Natural killer cell (primary cell): ENCODE data around the gene CYTL1. TPM values are rescaled to one million over a fixed set of nuclear protein-coding genes. Genes with fewer than 3 reads are reported as not detected.

ENCODE experiments used
- ATAC-seq, 3 donors: fragments of 150-1000 bp in 2 of 3; fragments of 200-7000 bp in 1 of 3; cut with Tn5 transposase; 1 replicate in 1 of 3; 2 replicates in 2 of 3; pipeline ENCODE4 v1.10.0; 2021; ENCODE audit warnings: mild to moderate bottlenecking in 2 of 3, moderate library complexity in 2 of 3
- DNase-seq, 2 donors: peaks; one replicate each; pipeline versions ENCODE4 v3.0.0 to v3.0.0-alpha.2; 2013 to 2021; ENCODE audit warnings: mixed read lengths in 1 of 2
- H3K27ac ChIP-seq: one replicate; pipeline ENCODE4 v1.5.1; 2013; ENCODE audit warnings: mild to moderate bottlenecking, low read length
- H3K27me3 ChIP-seq: one replicate; pipeline ENCODE4 v1.6.1; 2013; ENCODE audit warnings: low read length; ENCODE audit not compliant: control insufficient read depth, insufficient read depth
- H3K36me3 ChIP-seq: one replicate; pipeline ENCODE4 v1.6.1; 2013; ENCODE audit warnings: low read length; ENCODE audit not compliant: control insufficient read depth, insufficient read depth
- H3K4me1 ChIP-seq: one replicate; pipeline ENCODE4 v1.6.1; 2013; ENCODE audit warnings: low read length; ENCODE audit not compliant: control insufficient read depth, insufficient read depth
- H3K4me3 ChIP-seq: one replicate; pipeline ENCODE4 v1.5.1; 2013; ENCODE audit warnings: low read length
- H3K9me3 ChIP-seq: one replicate; pipeline ENCODE4 v1.6.1; 2013; ENCODE audit warnings: low read length; ENCODE audit not compliant: control insufficient read depth, insufficient read depth
- H3K27ac Mint-ChIP-seq, 2 donors: one replicate each; pipeline ENCODE4 v1.8.0; 2022; ENCODE audit warnings: mild to moderate bottlenecking in 2 of 2, mixed read lengths in 2 of 2, moderate library complexity in 1 of 2
- H3K27me3 Mint-ChIP-seq, 2 donors: one replicate each; pipeline ENCODE4 v1.8.0; 2022; ENCODE audit warnings: low read depth in 2 of 2, mixed read lengths in 2 of 2
- H3K36me3 Mint-ChIP-seq: one replicate; pipeline ENCODE4 v1.8.0; 2022; ENCODE audit warnings: mixed read lengths
- H3K4me1 Mint-ChIP-seq, 2 donors: one replicate each; pipeline ENCODE4 v1.8.0; 2022; ENCODE audit warnings: mixed read lengths in 2 of 2
- H3K4me3 Mint-ChIP-seq: one replicate; pipeline ENCODE4 v1.8.0; 2022; ENCODE audit warnings: mild to moderate bottlenecking, moderate library complexity, mixed read lengths
- H3K9me3 Mint-ChIP-seq, 2 donors: one replicate each; pipeline ENCODE4 v1.8.0; 2022; ENCODE audit warnings: mixed read lengths in 2 of 2
- CTCF ChIP-seq: fragments of 200-600 bp; IDR thresholded peaks from one replicate; pipeline ENCODE4 v1.8.0; 2022; ENCODE audit warnings: antibody characterized with exemption
- WGBS: methylation state at CpG from one replicate; pipeline ENCODE4 v1.1.7; 2013; ENCODE audit warnings: missing lambda C conversion rate; ENCODE audit not compliant: insufficient coverage; 5-methylcytosine and 5-hydroxymethylcytosine counted together
- intact Hi-C: fragments of 100-400 bp; cut with micrococcal nuclease; formaldehyde crosslinking; loops from one replicate; pipeline ENCODE4 v1.14.2; 2022
- total RNA-seq, 4 donors: library from RNA; stranded (reverse); fragments of 120-200 nt in 1 of 4; gene quantifications; one replicate each; pipeline versions ENCODE4 v1.2.3 to v1.2.4, GENCODE V29; 2013 to 2022

CYTL1 gene
- total RNA-seq, 3 donors from 2014 or later (not counting 1 experiment from before 2014, with no cell fraction given), result 1.00 to 4.4 (median 1.9) TPM

DNA sequence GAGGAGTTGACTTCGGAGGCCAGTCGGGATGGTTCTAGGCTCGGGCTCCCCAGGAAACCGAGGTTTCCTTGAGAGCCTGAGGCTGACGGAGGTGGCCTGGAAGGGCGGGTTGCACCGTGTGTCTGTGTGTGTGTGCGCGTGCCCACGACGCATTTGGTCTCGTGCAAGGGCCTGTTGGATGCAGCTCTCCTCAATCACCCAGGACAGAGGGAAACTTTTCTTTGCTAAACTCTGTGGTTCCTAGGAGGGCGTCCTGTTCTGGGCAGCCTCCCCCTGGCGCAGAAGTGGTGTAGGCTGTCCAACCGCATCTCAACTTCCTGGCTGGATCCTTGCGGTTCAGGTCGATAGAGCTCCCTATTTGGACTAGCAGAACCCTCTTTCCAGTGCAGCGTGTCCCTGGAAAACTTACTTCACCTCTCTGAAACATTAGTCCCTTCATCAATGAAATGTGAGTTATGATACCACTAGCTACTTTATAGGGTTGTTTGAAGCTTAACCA lies 33.0 kb upstream of the CYTL1 start:
- Histone ChIP-seq H3K4me1 (peaks cover 19% of the 10 kb centered on the region), H3K27me3 (no peaks in the 10 kb centered on the region), H3K4me3 (no peak overlapping the region), H3K9me3 (no peaks in the 10 kb centered on the region), H3K36me3 (no peaks in the 10 kb centered on the region), H3K27ac (no peak overlapping the region)
- peaks cover 11 to 21% of the 10 kb centered on the region in 2 donors for H3K4me1 Mint-ChIP-seq
- DNase-seq (no peak), ATAC-seq (peak in 1 of 3 donors; percentile 6)
- H3K27me3 Mint-ChIP-seq, result peaks cover 30 to 36% of the 10 kb centered on the region in 2 donors
- TF ChIP-seq CTCF, result no peak
- no peaks in the 10 kb centered on the region for H3K9me3 Mint-ChIP-seq
- intact Hi-C loops, result no loop called here
- WGBS, result 14% methylated on average over 18 of the region's 18 CpGs
- H3K27ac Mint-ChIP-seq, result no peak overlapping the region
- no peaks in the 10 kb centered on the region for H3K36me3 Mint-ChIP-seq
- H3K4me3 Mint-ChIP-seq, result peak overlapping the region; percentile 87

DNA sequence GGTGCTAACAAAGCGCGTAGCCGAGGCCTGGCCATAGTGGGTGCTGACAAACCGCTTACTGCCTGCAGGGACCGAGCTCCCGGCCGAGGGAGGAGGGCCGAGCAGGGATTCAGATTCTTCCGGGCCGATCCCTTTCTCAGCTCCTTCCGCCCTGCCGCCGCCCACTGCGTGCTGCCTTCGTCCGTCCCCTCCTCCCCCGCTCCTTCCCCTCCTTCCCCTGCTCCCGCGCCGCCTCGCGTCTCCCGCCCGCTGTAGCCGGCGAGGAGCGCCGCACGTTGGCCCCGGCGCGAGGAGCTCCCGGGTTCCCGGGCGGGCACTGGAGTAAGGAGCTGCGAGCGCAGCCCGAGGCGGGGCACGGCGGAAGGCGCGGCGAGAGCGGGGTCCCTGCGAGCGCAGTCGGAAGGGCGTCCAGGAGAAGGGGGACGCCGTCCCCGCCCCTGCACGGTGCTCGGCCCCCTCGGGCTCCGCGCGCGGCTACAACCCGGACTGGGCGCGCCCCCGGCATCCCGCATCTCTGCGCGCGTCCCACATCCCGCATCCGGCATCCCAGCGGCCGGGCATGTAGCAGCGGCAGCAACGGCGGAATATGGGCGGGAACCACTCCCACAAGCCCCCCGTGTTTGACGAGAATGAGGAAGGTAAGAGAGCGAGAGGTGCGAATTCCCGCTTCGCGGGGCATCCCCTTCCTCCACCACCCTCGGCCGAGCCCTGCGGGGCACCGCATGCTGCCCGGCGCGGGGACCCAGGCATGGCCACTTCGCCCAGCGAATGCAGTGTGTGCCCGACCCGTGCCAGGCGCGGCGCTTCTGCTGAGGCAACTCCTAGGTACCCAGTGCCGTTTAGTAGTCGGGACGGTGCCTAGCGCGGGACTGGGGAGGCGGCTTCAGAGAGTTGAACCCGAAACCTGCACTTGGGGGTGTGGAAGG lies 32.3 kb upstream of the CYTL1 start, which contains the start of gene STK32B:
TSS of gene STK32B (plus strand) at position 203 of the 926 bp plus-strand sequence.
- no peak for TF ChIP-seq CTCF
- H3K27me3 ChIP-seq, result no peaks in the 10 kb centered on the region

GRCh38 chr4:5050520-5051277 lies 31.4 kb upstream of the CYTL1 start:
- H3K9me3 ChIP-seq, result no peaks in the 10 kb centered on the region
- peak overlapping the region; percentile 20 for H3K4me3 ChIP-seq
- no peaks in the 10 kb centered on the region for H3K36me3 ChIP-seq
- WGBS, result 4% methylated on average over 36 of the region's 36 CpGs
- H3K9me3 Mint-ChIP-seq, result no peaks in the 10 kb centered on the region
- no peak overlapping the region for H3K27ac ChIP-seq
- H3K27me3 Mint-ChIP-seq, result peaks cover 25 to 35% of the 10 kb centered on the region in 2 donors
- H3K4me1 ChIP-seq, result peaks cover 19% of the 10 kb centered on the region
- ATAC-seq (peak in 1 of 3 donors; percentile 49), DNase-seq (peak in 1 of 2 donors; percentile 38)
- no peak for TF ChIP-seq CTCF
- peak overlapping the region; percentile 87 for H3K4me3 Mint-ChIP-seq
- intact Hi-C loops, result no loop called here
- no peaks in the 10 kb centered on the region for H3K27me3 ChIP-seq
- peaks cover 14 to 23% of the 10 kb centered on the region in 2 donors for H3K4me1 Mint-ChIP-seq
- no peaks in the 10 kb centered on the region for H3K36me3 Mint-ChIP-seq
- peak overlapping the region in 1 of 2 donors; percentile 53 for H3K27ac Mint-ChIP-seq

More for the DNA sequence above, 32.3 kb upstream of the CYTL1 start, which contains the start of gene STK32B:
- Mint-ChIP-seq H3K4me1 (peaks cover 11 to 21% of the 10 kb centered on the region in 2 donors), H3K4me3 (peak within 1 kb of the TSS; percentile 87), H3K27ac (peak within 1 kb of the TSS in 1 of 2 donors; percentile 53), H3K27me3 (peaks cover 23 to 35% of the 10 kb centered on the region in 2 donors), H3K36me3 (no peaks in the 10 kb centered on the region), H3K9me3 (no peaks in the 10 kb centered on the region)
- peaks cover 19% of the 10 kb centered on the region for H3K4me1 ChIP-seq
- DNase-seq (peak in 1 of 2 donors; percentile 26), ATAC-seq (peak; percentile 57 to 80 (median 64))
- no peaks in the 10 kb centered on the region for H3K36me3 ChIP-seq
- H3K4me3 ChIP-seq, result peak within 1 kb of the TSS; percentile 20
- no peaks in the 10 kb centered on the region for H3K9me3 ChIP-seq
- 1% methylated on average over 103 of the region's 103 CpGs for WGBS
- intact Hi-C loops, result no loop called here
- H3K27ac ChIP-seq, result no peak within 1 kb of the TSS
